GM12878 (cell line): ENCODE data around the gene PLCG1. TPM values are rescaled to one million over a fixed set of nuclear protein-coding genes. Genes with fewer than 3 reads are reported as not detected.

Experiments
- ATAC-seq: fragments of 200-7000 bp; cut with Tn5 transposase; 3 replicates; pipeline ENCODE4 v1.9.1; 2020; ENCODE audit warnings: mild to moderate bottlenecking, moderate library complexity
- BruUV-seq: library from RNA; stranded (reverse); fragments of 400-500 nt; replicated peaks from 2 replicates; lab custom pipeline; 2021; lab: Mats Ljungman, UMichigan
- CTCF ChIA-PET: fragments of 300-600 bp; sonication (Branson Sonifier 250); formaldehyde crosslinking; extraction: SDS; loops from one replicate; lab custom pipeline; 2021; ENCODE audit warnings: inconsistent platforms; lab: Yijun Ruan, JAX
- POLR2A ChIA-PET: fragments of 350-600 bp; formaldehyde crosslinking; extraction: SDS; loops from one replicate; lab custom pipeline; 2021; ENCODE audit warnings: inconsistent platforms; lab: Charles Lee
- RAD21 ChIA-PET: fragments of 300-600 bp; sonication (Branson Sonifier 250); formaldehyde crosslinking; loops from one replicate; lab custom pipeline; 2023; ENCODE audit warnings: antibody characterized with exemption; ENCODE audit not compliant: unreplicated experiment; lab: Charles Lee
- SMC1A ChIA-PET: fragments of 300-600 bp; sonication (Branson Sonifier 250); formaldehyde crosslinking; loops from one replicate; lab custom pipeline; 2023; ENCODE audit not compliant: unreplicated experiment, uncharacterized antibody; lab: Charles Lee
- DNase-seq: peaks from one replicate; pipeline ENCODE4 v3.0.0-alpha.2; 2011; ENCODE audit warnings: low read depth, low spot score
- FAIRE-seq: peaks from 3 replicates; lab custom pipeline; 2011; peaks lifted over from hg19 to GRCh38; lab: Jason Lieb, UNC
- H2AFZ ChIP-seq: 2 replicates; pipeline ENCODE4 v1.6.0; 2011; ENCODE audit warnings: low read depth, low read length, control low read depth; ENCODE audit not compliant: control insufficient read depth
- H3K27ac ChIP-seq: 2 replicates; pipeline ENCODE4 v1.5.1; 2011; ENCODE audit warnings: control low read depth; ENCODE audit not compliant: control insufficient read depth, insufficient read depth
- H3K27me3 ChIP-seq, 2 experiments: replicated peaks in 1 of 2; 2 replicates each; pipeline versions ENCODE4 v1.6.0 to v1.6.1; 2011; ENCODE audit warnings: low read length in 1 of 2; ENCODE audit not compliant: control insufficient read depth in 2 of 2, insufficient read depth in 2 of 2
- H3K36me3 ChIP-seq, 2 experiments: 2 replicates each; pipeline ENCODE4 v1.5.1; 2011; ENCODE audit warnings: low read length in 1 of 2; ENCODE audit not compliant: control insufficient read depth in 2 of 2, insufficient read depth in 2 of 2
- H3K4me1 ChIP-seq: 2 replicates; pipeline ENCODE4 v1.6.1; 2011; ENCODE audit warnings: mild to moderate bottlenecking, low read length, moderate library complexity, mixed read lengths; ENCODE audit not compliant: control insufficient read depth, insufficient read depth
- H3K4me2 ChIP-seq: 2 replicates; pipeline ENCODE4 v1.6.0; 2011; ENCODE audit warnings: control low read depth; ENCODE audit not compliant: control insufficient read depth, insufficient read depth
- H3K4me3 ChIP-seq: fragments of 200-600 bp; sonication (generic); 2 replicates; pipeline ENCODE4 v1.5.1; 2016
- H3K79me2 ChIP-seq: 2 replicates; pipeline ENCODE4 v1.6.0; 2011; ENCODE audit warnings: low read length; ENCODE audit not compliant: control insufficient read depth, insufficient read depth
- H3K9ac ChIP-seq: 2 replicates; pipeline ENCODE4 v1.8.0; 2011; ENCODE audit warnings: low read length, control low read depth, mixed read lengths; ENCODE audit not compliant: control insufficient read depth, insufficient read depth
- H3K9me3 ChIP-seq: replicated peaks from 3 replicates; pipeline ENCODE4 v1.5.1; 2011; ENCODE audit warnings: mild to moderate bottlenecking, low read length; ENCODE audit not compliant: control insufficient read depth, insufficient read depth
- H4K20me1 ChIP-seq: 2 replicates; pipeline ENCODE4 v1.6.0; 2011; ENCODE audit not compliant: control insufficient read depth, insufficient read depth
- BRCA1 ChIP-seq: IDR thresholded peaks from 2 replicates; pipeline ENCODE4 v1.6.1; 2011; ENCODE audit warnings: low read depth, low read length, improper control_type of control experiment
- CHD4 ChIP-seq: fragments of 200-600 bp; sonication (generic); IDR thresholded peaks from 2 replicates; pipeline ENCODE4 v1.6.1; 2016; ENCODE audit warnings: mild to moderate bottlenecking
- IKZF2 ChIP-seq, 2 experiments: fragments of 450-650 bp; IDR thresholded peaks; 2 replicates each; pipeline ENCODE4 v1.6.1; 2017; ENCODE audit warnings: mild to moderate bottlenecking in 2 of 2, moderate library complexity in 2 of 2
- IRF4 ChIP-seq: IDR thresholded peaks from 2 replicates; pipeline ENCODE4 v1.6.1; 2011; ENCODE audit warnings: low read depth, low read length
- JUNB ChIP-seq: IDR thresholded peaks from 2 replicates; pipeline ENCODE4 v1.6.1; 2016; ENCODE audit warnings: antibody characterized with exemption, mild to moderate bottlenecking
- MYB ChIP-seq: fragments of 150-350 bp; IDR thresholded peaks from 2 replicates; pipeline ENCODE4 v1.6.1; 2014; ENCODE audit warnings: mild to moderate bottlenecking, low read depth, low read length, borderline replicate concordance
- NFIC ChIP-seq: IDR thresholded peaks from 2 replicates; pipeline ENCODE4 v1.6.1; 2012; ENCODE audit warnings: low read depth, mild to moderate bottlenecking, inconsistent platforms, low read length, moderate library complexity
- NFXL1 ChIP-seq: fragments of 450-650 bp; IDR thresholded peaks from 2 replicates; pipeline ENCODE4 v1.6.1; 2017; ENCODE audit warnings: antibody characterized with exemption, mild to moderate bottlenecking, borderline replicate concordance
- SPI1 ChIP-seq: IDR thresholded peaks from 2 replicates; pipeline ENCODE4 v1.6.1; 2011; ENCODE audit warnings: low read depth, mild to moderate bottlenecking, low read length, moderate library complexity, borderline replicate concordance; ENCODE audit not compliant: insufficient read depth
- SREBF1 ChIP-seq: IDR thresholded peaks from 2 replicates; pipeline ENCODE4 v1.6.1; 2012; ENCODE audit warnings: mild to moderate bottlenecking, low read length
- SRF ChIP-seq, 2 experiments: IDR thresholded peaks; 2 replicates each; pipeline ENCODE4 v1.6.1; 2011; ENCODE audit warnings: low read depth in 2 of 2, low read length in 2 of 2, mild to moderate bottlenecking in 1 of 2, moderate library complexity in 1 of 2
- STAT1 ChIP-seq: fragments of 450-650 bp; conservative IDR thresholded peaks from 2 replicates; pipeline ENCODE4 v1.6.1; 2014; ENCODE audit warnings: antibody characterized with exemption, mild to moderate bottlenecking
- STAT3 ChIP-seq: IDR thresholded peaks from 2 replicates; pipeline ENCODE4 v1.6.1; 2011; ENCODE audit warnings: low read depth, low read length, improper control_type of control experiment
- SUPT20H ChIP-seq: IDR thresholded peaks from 2 replicates; pipeline ENCODE4 v1.6.1; 2011; ENCODE audit warnings: low read depth, mild to moderate bottlenecking, low read length, moderate library complexity, borderline replicate concordance; ENCODE audit not compliant: control insufficient read depth
- ZNF687 ChIP-seq: fragments of 450-650 bp; IDR thresholded peaks from 2 replicates; pipeline ENCODE4 v1.6.1; 2017; ENCODE audit warnings: mild to moderate bottlenecking, moderate library complexity
- WGBS: methylation state at CpG from one replicate; pipeline ENCODE4 v1.1.6; 2016; ENCODE audit warnings: low lambda C conversion rate; ENCODE audit not compliant: insufficient replicate concordance, insufficient coverage; ENCODE audit errors: missing lambda C conversion rate; 5-methylcytosine and 5-hydroxymethylcytosine counted together
- in situ Hi-C: fragments of 300-500 bp; cut with MboI; formaldehyde crosslinking; loops from 9 replicates; pipeline ENCODE4 v1.14.3; 2018; ENCODE audit warnings: mixed read lengths
- intact Hi-C: fragments of 100-400 bp; cut with micrococcal nuclease; formaldehyde crosslinking; loops from one replicate; pipeline ENCODE4 v1.14.2; 2022; ENCODE audit not compliant: unreplicated experiment
- polyA plus RNA-seq, 11 experiments: library from polyadenylated mRNA; depleted of rRNA in 4 of 11; unstranded in 6 of 11; stranded (reverse) in 5 of 11; fragments of >200 nt; fragmentation: Nextera tagmentation in 4 of 11; fragmentation: Illumina TruSeq in 1 of 11; extraction: Ambion mirVana in 4 of 11; extraction: Trizol in 1 of 11; gene quantifications; 1 replicate in 1 of 11; 2 replicates in 10 of 11; pipeline versions ENCODE4 v1.2.1 to v1.2.3, GENCODE V29; 2011 to 2016; ENCODE audit warnings: inconsistent platforms in 2 of 11, missing spikeins in 2 of 11, low read depth in 1 of 11
- total RNA-seq, 4 experiments: library from RNA; depleted of rRNA in 3 of 4; stranded (reverse); fragments of >200 nt in 3 of 4; fragmentation: Illumina TruSeq in 1 of 4; extraction: Trizol in 1 of 4; gene quantifications; 2 replicates each; pipeline versions ENCODE4 v1.2.1 to v1.2.3, GENCODE V29; 2013 to 2021
- TF ChIP-seq, protein P1 (sequence below): fragments of 450-650 bp; IDR thresholded peaks from 2 replicates; pipeline ENCODE4 v1.6.1; 2018; ENCODE audit warnings: mild to moderate bottlenecking, low read depth, moderate library complexity; ENCODE audit not compliant: partially characterized antibody
- TF ChIP-seq, protein P2 (sequence below): fragments of 450-650 bp; IDR thresholded peaks from 2 replicates; pipeline ENCODE4 v1.6.1; 2016; ENCODE audit warnings: mild to moderate bottlenecking

PLCG1 gene
- total and polyA plus RNA-seq, 10 of the 15 experiments (the other 5 are each of a cell fraction or from before 2014, with no cell fraction given), result 2.6 to 114 (median 45.3) TPM

DNA sequence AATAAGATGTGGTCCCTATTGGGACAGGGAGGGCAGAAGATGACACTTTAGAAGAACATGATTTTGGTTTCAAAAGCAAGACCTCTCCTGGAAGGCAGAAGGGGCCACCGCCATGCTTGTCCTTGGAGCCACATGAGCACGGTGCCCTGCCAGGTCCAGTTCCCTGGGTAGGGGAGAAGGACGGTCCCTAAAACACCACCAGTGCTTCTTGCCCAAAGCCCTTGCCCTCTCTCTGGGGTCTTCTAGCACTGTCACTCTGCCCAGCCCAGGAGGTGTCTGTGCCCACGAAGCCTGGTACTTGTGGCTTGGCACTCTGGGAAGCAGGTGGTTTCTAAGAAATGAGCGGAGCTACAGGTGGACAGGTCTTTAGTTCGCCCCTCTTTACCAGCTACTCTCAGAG is 46.0 kb downstream of the PLCG1 start (continued):
- TF ChIP-seq, protein P1, sequence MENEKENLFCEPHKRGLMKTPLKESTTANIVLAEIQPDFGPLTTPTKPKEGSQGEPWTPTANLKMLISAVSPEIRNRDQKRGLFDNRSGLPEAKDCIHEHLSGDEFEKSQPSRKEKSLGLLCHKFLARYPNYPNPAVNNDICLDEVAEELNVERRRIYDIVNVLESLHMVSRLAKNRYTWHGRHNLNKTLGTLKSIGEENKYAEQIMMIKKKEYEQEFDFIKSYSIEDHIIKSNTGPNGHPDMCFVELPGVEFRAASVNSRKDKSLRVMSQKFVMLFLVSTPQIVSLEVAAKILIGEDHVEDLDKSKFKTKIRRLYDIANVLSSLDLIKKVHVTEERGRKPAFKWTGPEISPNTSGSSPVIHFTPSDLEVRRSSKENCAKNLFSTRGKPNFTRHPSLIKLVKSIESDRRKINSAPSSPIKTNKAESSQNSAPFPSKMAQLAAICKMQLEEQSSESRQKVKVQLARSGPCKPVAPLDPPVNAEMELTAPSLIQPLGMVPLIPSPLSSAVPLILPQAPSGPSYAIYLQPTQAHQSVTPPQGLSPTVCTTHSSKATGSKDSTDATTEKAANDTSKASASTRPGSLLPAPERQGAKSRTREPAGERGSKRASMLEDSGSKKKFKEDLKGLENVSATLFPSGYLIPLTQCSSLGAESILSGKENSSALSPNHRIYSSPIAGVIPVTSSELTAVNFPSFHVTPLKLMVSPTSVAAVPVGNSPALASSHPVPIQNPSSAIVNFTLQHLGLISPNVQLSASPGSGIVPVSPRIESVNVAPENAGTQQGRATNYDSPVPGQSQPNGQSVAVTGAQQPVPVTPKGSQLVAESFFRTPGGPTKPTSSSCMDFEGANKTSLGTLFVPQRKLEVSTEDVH, result no peak

- RAD21 ChIA-PET, result no interaction called here
- H3K9ac ChIP-seq, result no peak overlapping the region
- no peak overlapping the region for H3K4me3 ChIP-seq
- no peaks in the 10 kb centered on the region for H3K4me1 ChIP-seq
- no peak overlapping the region for H3K4me2 ChIP-seq
- no TSS peak for BruUV-seq
- POLR2A ChIA-PET, result no interaction called here
- FAIRE-seq, result no peak
- SMC1A ChIA-PET, result no interaction called here
- 65% methylated on average over 2 of the region's 2 CpGs for WGBS
- no peaks in the 10 kb centered on the region for H3K79me2 ChIP-seq
- H3K27ac ChIP-seq, result no peak overlapping the region
- CTCF ChIA-PET, result no interaction called here
- no peaks in the 10 kb centered on the region for H3K27me3 ChIP-seq
- intact Hi-C loops, result no loop called here
- ATAC-seq, result no peak
- no peak for DNase-seq
- H3K9me3 ChIP-seq, result no peaks in the 10 kb centered on the region
- no peaks in the 10 kb centered on the region for H4K20me1 ChIP-seq
- H3K36me3 ChIP-seq, result no peaks in the 10 kb centered on the region; a peak in 1 of 4 replicates
- no peak overlapping the region for H2AFZ ChIP-seq
- in situ Hi-C loops, result no loop called here
- TF ChIP-seq SPI1, result no peak
- TF ChIP-seq IKZF2 (IDR thresholded peaks at IDR 0.05), result no peak
- TF ChIP-seq NFXL1, result no peak
- no peak for TF ChIP-seq BRCA1
- TF ChIP-seq MYB, result no peak
- no peak for TF ChIP-seq SREBF1
- TF ChIP-seq NFIC, result no peak
- no peak for TF ChIP-seq IRF4
- TF ChIP-seq JUNB, result no peak
- no peak for TF ChIP-seq SUPT20H
- TF ChIP-seq STAT1, result no peak
- no peak for TF ChIP-seq STAT3
- TF ChIP-seq ZNF687, result no peak
- no peak for TF ChIP-seq CHD4
- TF ChIP-seq, protein P2, sequence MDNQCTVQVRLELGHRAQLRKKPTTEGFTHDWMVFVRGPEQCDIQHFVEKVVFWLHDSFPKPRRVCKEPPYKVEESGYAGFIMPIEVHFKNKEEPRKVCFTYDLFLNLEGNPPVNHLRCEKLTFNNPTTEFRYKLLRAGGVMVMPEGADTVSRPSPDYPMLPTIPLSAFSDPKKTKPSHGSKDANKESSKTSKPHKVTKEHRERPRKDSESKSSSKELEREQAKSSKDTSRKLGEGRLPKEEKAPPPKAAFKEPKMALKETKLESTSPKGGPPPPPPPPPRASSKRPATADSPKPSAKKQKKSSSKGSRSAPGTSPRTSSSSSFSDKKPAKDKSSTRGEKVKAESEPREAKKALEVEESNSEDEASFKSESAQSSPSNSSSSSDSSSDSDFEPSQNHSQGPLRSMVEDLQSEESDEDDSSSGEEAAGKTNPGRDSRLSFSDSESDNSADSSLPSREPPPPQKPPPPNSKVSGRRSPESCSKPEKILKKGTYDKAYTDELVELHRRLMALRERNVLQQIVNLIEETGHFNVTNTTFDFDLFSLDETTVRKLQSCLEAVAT, result no peak
- TF ChIP-seq SRF (IDR thresholded peaks at IDR 0.05; ENCODE audit: low read depth in 2 of 2, low read length in 2 of 2), result no peak
Observed at GRCh38 chr20:41183831-41184230, 46.5 kb downstream of the PLCG1 start.
